ENCODE results near the gene PLA2G15.

PLA2G15 gene

GRCh38 chr16:68255712-68256111 lies 10.5 kb downstream of the PLA2G15 start:
- DNase-seq = no peak

- DNase-seq = no peak
These were observed 12.2 kb downstream of the PLA2G15 start for GRCh38 chr16:68257251-68257905.

GRCh38 chr16:68257906-68258800 lies 13.0 kb downstream of the PLA2G15 start:
- DNase-seq = no peak

GRCh38 chr16:68259007-68259825 lies 14.0 kb downstream of the PLA2G15 start:
- no peak for DNase-seq

GRCh38 chr16:68263559-68264127 lies 18.5 kb downstream of the PLA2G15 start:
- no peak for DNase-seq

GRCh38 chr16:68264128-68265077 lies 19.2 kb downstream of the PLA2G15 start, which contains the start of gene SLC7A6:
SLC7A6 (plus strand) TSS chr16:68264526; CDS start chr16:68274727, 10,201 bp downstream.
- DNase-seq = peak in 1 of 2 experiments; percentile 39

GRCh38 chr16:68265078-68265920 lies 20.1 kb downstream of the PLA2G15 start:
- DNase-seq = no peak

- peak in 1 of 2 experiments; percentile 13 for DNase-seq
These were observed 22.6 kb downstream of the PLA2G15 start for GRCh38 chr16:68267612-68268405.

GRCh38 chr16:68269793-68270192 lies 24.6 kb downstream of the PLA2G15 start:
- DNase-seq = no peak

GRCh38 chr16:68270353-68270752 lies 25.2 kb downstream of the PLA2G15 start:
- no peak for DNase-seq

- DNase-seq = no peak
These were observed 27.5 kb downstream of the PLA2G15 start for GRCh38 chr16:68272507-68273209.

- DNase-seq = no peak
These were observed 28.3 kb downstream of the PLA2G15 start for GRCh38 chr16:68273459-68273858.

GRCh38 chr16:68273896-68274295 lies 28.7 kb downstream of the PLA2G15 start:
- DNase-seq = no peak

GRCh38 chr16:68274441-68274840 lies 29.3 kb downstream of the PLA2G15 start:
- DNase-seq = no peak

GRCh38 chr16:68275611-68276191 lies 30.5 kb downstream of the PLA2G15 start:
- peak; percentile 3 to 20 for DNase-seq

GRCh38 chr16:68276223-68276622 lies 31.1 kb downstream of the PLA2G15 start:
- no peak for DNase-seq

GRCh38 chr16:68279726-68280558 lies 34.8 kb downstream of the PLA2G15 start:
- no peak for DNase-seq
